ENCODE measurements around the gene DDX60. TPM values are rescaled to one million over a fixed set of nuclear protein-coding genes. Genes with fewer than 3 reads are reported as not detected.

Gene DDX60
- total RNA-seq, 4 donors from 2014 or later: 6.0 to 13.3 (median 9.8) TPM

DNA sequence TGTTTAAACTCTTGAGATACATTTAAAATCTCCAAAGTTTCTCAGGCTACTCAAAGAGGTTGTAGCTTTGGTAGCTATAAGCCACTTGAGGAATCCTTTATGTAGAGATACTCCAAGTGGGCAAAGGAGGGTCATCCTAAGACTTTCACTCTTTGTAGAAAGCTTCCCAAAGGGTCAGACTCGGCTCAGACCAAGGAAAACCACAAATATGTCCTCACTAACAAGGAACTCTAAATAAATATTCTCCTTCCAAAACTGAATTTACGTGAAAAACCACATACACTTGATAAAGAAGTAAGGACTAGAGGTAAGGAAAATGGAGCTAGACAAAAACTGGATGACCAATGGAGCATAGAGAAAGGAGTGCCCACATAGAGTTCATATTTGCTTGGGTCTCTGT, 41.7 kb upstream of the DDX60 start:
- no peak overlapping the region for H3K27ac ChIP-seq (replicated peaks in 1 of 4)
- no peak for DNase-seq (ENCODE audit: extremely low spot score)
- TF ChIP-seq POLR2A (IDR thresholded peaks at IDR 0.05; ENCODE audit: low read depth): no peak
- TF ChIP-seq, protein P1, sequence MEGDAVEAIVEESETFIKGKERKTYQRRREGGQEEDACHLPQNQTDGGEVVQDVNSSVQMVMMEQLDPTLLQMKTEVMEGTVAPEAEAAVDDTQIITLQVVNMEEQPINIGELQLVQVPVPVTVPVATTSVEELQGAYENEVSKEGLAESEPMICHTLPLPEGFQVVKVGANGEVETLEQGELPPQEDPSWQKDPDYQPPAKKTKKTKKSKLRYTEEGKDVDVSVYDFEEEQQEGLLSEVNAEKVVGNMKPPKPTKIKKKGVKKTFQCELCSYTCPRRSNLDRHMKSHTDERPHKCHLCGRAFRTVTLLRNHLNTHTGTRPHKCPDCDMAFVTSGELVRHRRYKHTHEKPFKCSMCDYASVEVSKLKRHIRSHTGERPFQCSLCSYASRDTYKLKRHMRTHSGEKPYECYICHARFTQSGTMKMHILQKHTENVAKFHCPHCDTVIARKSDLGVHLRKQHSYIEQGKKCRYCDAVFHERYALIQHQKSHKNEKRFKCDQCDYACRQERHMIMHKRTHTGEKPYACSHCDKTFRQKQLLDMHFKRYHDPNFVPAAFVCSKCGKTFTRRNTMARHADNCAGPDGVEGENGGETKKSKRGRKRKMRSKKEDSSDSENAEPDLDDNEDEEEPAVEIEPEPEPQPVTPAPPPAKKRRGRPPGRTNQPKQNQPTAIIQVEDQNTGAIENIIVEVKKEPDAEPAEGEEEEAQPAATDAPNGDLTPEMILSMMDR (IDR thresholded peaks at IDR 0.05): no peak
- no peak for TF ChIP-seq EP300 (IDR thresholded peaks at IDR 0.05)
- no peak for TF ChIP-seq POLR2AphosphoS5 (IDR thresholded peaks at IDR 0.05)
- H3K9me3 ChIP-seq: no peaks in the 10 kb centered on the region
- intact Hi-C loops (cut with DNase I): no loop called here
- no peaks in the 10 kb centered on the region for H3K27me3 ChIP-seq
- H3K4me1 ChIP-seq: no peaks in the 10 kb centered on the region
- no peak overlapping the region for H3K4me3 ChIP-seq
- 90% methylated on average over 2 of the region's 2 CpGs for WGBS
- H3K36me3 ChIP-seq: peaks cover 4 to 44% (median 25%) of the 10 kb centered on the region in 4 donors

DNA sequence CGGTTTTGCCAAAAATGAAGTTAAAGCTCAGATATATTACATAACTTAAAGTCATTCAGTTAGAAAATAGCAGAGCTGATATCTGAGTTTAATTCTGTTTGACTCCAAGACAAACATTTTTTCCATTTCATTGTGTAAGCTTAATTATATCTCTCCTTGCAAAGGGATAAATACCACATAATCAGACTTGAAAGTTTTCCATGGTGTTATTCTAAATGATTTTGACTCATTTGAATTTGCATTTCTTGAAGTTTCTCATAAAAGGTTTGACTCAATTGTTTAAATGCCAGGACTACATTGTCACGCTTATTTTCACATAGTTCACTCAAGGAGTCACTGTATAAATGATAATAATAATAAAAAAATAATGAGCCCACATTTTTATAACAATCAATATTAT, 39.4 kb upstream of the DDX60 start:
- no peak for TF ChIP-seq EP300 (IDR thresholded peaks at IDR 0.05)
- no peak for TF ChIP-seq POLR2A (IDR thresholded peaks at IDR 0.05; ENCODE audit: low read depth)
- TF ChIP-seq, protein P1 (IDR thresholded peaks at IDR 0.05): no peak
- TF ChIP-seq POLR2AphosphoS5 (IDR thresholded peaks at IDR 0.05): no peak
- Histone ChIP-seq H3K27me3 (no peaks in the 10 kb centered on the region), H3K4me1 (no peaks in the 10 kb centered on the region), H3K9me3 (no peaks in the 10 kb centered on the region), H3K4me3 (no peak overlapping the region), H3K27ac (replicated peaks in 1 of 4) (no peak overlapping the region), H3K36me3 (peaks cover 4 to 44% (median 24%) of the 10 kb centered on the region in 4 donors)
- intact Hi-C loops (cut with DNase I): no loop called here
- WGBS: 77% methylated on average over 2 of the region's 2 CpGs
- no peak for DNase-seq (ENCODE audit: extremely low spot score)

DNA sequence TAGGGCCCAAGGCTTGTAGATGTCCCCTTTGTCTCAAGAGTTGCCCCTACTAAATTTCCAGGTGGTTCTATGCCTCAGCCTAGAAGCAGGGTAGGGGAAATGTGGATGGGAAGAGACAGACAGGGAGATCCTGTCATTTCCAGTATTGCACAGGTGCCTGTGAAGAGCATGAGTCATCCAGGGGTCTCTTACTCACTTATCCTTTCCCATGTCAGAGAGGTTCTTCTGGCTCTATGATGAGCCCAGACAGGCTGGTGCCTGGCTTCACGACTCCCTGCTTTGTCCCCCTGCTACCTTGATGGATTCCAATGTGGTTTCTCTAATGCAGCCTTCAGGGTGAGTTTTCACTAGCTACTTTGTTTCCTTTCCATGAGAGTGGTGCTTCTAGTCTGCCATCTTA, 35.2 kb upstream of the DDX60 start:
- no peak overlapping the region for H3K4me3 ChIP-seq
- WGBS: 93% methylated on average over 1 of the region's 1 CpG
- no peaks in the 10 kb centered on the region for H3K27me3 ChIP-seq
- no peaks in the 10 kb centered on the region for H3K4me1 ChIP-seq
- H3K36me3 ChIP-seq: peaks cover 0 to 16% (median 10%) of the 10 kb centered on the region in 4 donors
- no peak overlapping the region for H3K27ac ChIP-seq (replicated peaks in 1 of 4)
- DNase-seq (ENCODE audit: extremely low spot score): no peak
- peaks cover 0 to 4% (median 0%) of the 10 kb centered on the region in 4 donors for H3K9me3 ChIP-seq
- no peak for TF ChIP-seq POLR2AphosphoS5 (IDR thresholded peaks at IDR 0.05)
- TF ChIP-seq, protein P1 (IDR thresholded peaks at IDR 0.05): no peak
- TF ChIP-seq POLR2A (IDR thresholded peaks at IDR 0.05; ENCODE audit: low read depth): no peak
- TF ChIP-seq EP300 (IDR thresholded peaks at IDR 0.05): no peak
- intact Hi-C loops (cut with DNase I): no loop called here

DNA sequence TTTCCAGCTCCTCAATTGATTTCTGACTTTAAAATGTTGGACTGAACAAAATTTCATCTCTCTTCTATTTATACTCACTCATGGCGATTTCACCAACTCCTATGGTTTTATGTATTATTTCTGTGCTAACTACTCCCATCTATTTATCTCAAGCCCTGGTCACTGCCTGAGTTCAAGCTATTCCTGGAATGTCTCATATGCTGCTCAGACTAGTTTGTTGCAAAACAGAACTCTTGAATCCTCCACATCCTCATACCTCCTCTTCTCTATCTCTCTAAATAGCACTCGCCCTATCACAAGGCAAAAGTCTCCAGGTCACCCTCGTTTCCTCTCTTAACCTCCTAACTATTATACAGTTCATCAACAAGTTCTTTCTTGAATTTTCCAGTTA, 19.0 kb upstream of the DDX60 start:
- Histone ChIP-seq H3K27ac (replicated peaks in 1 of 4) (no peak overlapping the region), H3K27me3 (no peaks in the 10 kb centered on the region), H3K4me1 (no peaks in the 10 kb centered on the region), H3K9me3 (no peaks in the 10 kb centered on the region), H3K4me3 (no peak overlapping the region), H3K36me3 (no peaks in the 10 kb centered on the region)
- 90% methylated on average over 3 of the region's 3 CpGs for WGBS
- TF ChIP-seq POLR2AphosphoS5 (IDR thresholded peaks at IDR 0.05) (no peak), EP300 (IDR thresholded peaks at IDR 0.05) (no peak), POLR2A (IDR thresholded peaks at IDR 0.05; ENCODE audit: low read depth) (no peak)
- TF ChIP-seq, protein P1 (IDR thresholded peaks at IDR 0.05): no peak
- intact Hi-C loops (cut with DNase I): no loop called here
- no peak for DNase-seq (ENCODE audit: extremely low spot score)

DNA sequence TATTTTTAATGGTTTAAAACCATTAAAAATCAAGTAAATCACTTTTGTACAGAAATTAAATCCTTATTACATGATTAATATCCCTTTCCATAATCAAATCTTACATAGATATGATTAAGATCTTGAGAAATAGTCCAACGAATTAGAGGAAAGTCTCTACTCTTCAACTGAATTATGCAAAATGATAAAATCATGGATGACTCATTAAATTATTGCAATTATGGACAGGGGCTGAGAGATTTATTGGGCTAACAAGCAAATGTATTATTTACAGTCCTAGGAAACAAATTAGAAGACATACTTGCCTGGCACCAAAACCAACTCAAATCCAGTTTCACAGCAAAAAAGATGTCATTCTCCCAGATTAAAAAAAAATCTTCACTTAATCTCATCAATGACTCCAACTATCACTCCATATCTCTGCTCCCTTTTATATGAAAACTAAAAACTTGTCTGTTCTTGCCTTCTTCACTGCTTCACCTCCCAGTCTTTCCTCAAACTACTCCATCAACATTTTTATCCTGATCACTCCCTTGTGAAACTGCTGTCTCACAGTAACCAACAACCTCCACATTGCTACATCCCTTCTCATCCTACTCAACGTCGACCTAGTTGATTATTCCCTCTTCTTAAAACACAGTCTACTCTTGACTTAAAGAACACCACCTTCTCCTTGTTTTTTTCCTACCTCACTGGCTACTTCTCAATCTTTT, 18.4 kb upstream of the DDX60 start:
- H3K4me3 ChIP-seq: no peak overlapping the region
- H3K4me1 ChIP-seq: no peaks in the 10 kb centered on the region
- H3K36me3 ChIP-seq: no peaks in the 10 kb centered on the region
- TF ChIP-seq POLR2AphosphoS5 (IDR thresholded peaks at IDR 0.05): no peak
- TF ChIP-seq, protein P1 (IDR thresholded peaks at IDR 0.05): no peak
- H3K27ac ChIP-seq (replicated peaks in 1 of 4): no peak overlapping the region
- intact Hi-C loops (cut with DNase I): no loop called here
- H3K27me3 ChIP-seq: no peaks in the 10 kb centered on the region
- 84% methylated on average over 3 of the region's 3 CpGs for WGBS
- no peaks in the 10 kb centered on the region for H3K9me3 ChIP-seq
- DNase-seq (ENCODE audit: extremely low spot score): no peak
